SK-N-SH (cell line): ENCODE measurements around the gene PDGFRA. TPM values are rescaled to one million over a fixed set of nuclear protein-coding genes. Genes with fewer than 3 reads are reported as not detected.

ENCODE experiments used
- CTCF ChIA-PET: fragments of 300-600, 350-600 bp; formaldehyde crosslinking; extraction: SDS; loops from one replicate; lab custom pipeline; 2021; lab: Yijun Ruan, JAX
- POLR2A ChIA-PET: fragments of 350-600 bp; sonication (Branson Sonifier 250); formaldehyde crosslinking; extraction: SDS; loops from one replicate; lab custom pipeline; 2020; ENCODE audit warnings: antibody characterized with exemption, inconsistent platforms; lab: Yijun Ruan, JAX
- DNase-seq: peaks from one replicate; pipeline ENCODE4 v3.0.0; 2012
- H2AFZ ChIP-seq: fragments of 200-600 bp; sonication (generic); 2 replicates; pipeline ENCODE4 v1.8.1; 2016; ENCODE audit warnings: antibody characterized with exemption, mild to moderate bottlenecking, low read depth
- H3F3A ChIP-seq: fragments of 200-600 bp; sonication (generic); replicated peaks from 2 replicates; pipeline ENCODE3; 2016; ENCODE audit warnings: antibody characterized with exemption, mild to moderate bottlenecking; ENCODE audit not compliant: insufficient read depth
- H3K27ac ChIP-seq, 2 experiments: fragments of 200-500 bp in 1 of 2; fragments of 200-600 bp in 1 of 2; sonication (Bioruptor generic) in 1 of 2; sonication (generic), shearing (Covaris generic) in 1 of 2; 2 replicates each; pipeline versions ENCODE4 v1.5.1 to v1.6.1; 2014 to 2016; ENCODE audit warnings: low read depth in 2 of 2, inconsistent platforms in 1 of 2, low read length in 1 of 2, mild to moderate bottlenecking in 1 of 2, mixed read lengths in 1 of 2
- H3K27me3 ChIP-seq: fragments of 200-600 bp; sonication (generic), shearing (Covaris generic); 2 replicates; pipeline ENCODE4 v1.6.1; 2016; ENCODE audit warnings: mixed run types; ENCODE audit not compliant: insufficient read depth
- H3K36me3 ChIP-seq, 2 experiments: fragments of 200-500 bp in 1 of 2; fragments of 200-600 bp in 1 of 2; sonication (Bioruptor generic) in 1 of 2; sonication (generic) in 1 of 2; replicated peaks in 1 of 2; 2 replicates each; pipeline versions ENCODE3 to v1.5.1; 2014 to 2016; ENCODE audit warnings: low read length in 1 of 2, mild to moderate bottlenecking in 1 of 2; ENCODE audit not compliant: insufficient read depth in 2 of 2, control insufficient read depth in 1 of 2
- H3K4me1 ChIP-seq, 2 experiments: fragments of 200-500 bp in 1 of 2; fragments of 200-600 bp in 1 of 2; sonication (Bioruptor generic) in 1 of 2; sonication (generic), shearing (Covaris generic) in 1 of 2; 2 replicates each; pipeline versions ENCODE4 v1.5.1 to v1.6.1; 2014 to 2016; ENCODE audit warnings: low read depth in 1 of 2, low read length in 1 of 2, mixed run types in 1 of 2; ENCODE audit not compliant: insufficient read depth in 2 of 2, control insufficient read depth in 1 of 2
- H3K4me2 ChIP-seq: fragments of 200-600 bp; sonication (generic), shearing (Covaris generic); 2 replicates; pipeline ENCODE4 v1.6.1; 2017; ENCODE audit warnings: mixed run types
- H3K4me3 ChIP-seq, 2 experiments: fragments of 200-500 bp in 1 of 2; fragments of 200-600 bp in 1 of 2; sonication (Bioruptor generic) in 1 of 2; sonication (generic), shearing (Covaris generic) in 1 of 2; 2 replicates each; pipeline versions ENCODE4 v1.5.1 to v1.8.1; 2014 to 2016; ENCODE audit warnings: low read depth in 2 of 2, inconsistent platforms in 1 of 2, low read length in 1 of 2, mild to moderate bottlenecking in 1 of 2, mixed read lengths in 1 of 2, moderate library complexity in 1 of 2
- H3K79me2 ChIP-seq: fragments of 200-600 bp; sonication (generic); 2 replicates; pipeline ENCODE4 v1.8.1; 2017; ENCODE audit warnings: mild to moderate bottlenecking; ENCODE audit not compliant: insufficient read depth
- H3K9ac ChIP-seq: fragments of 200-600 bp; sonication (generic); 2 replicates; pipeline ENCODE4 v1.6.1; 2017; ENCODE audit warnings: mixed run types
- H3K9me2 ChIP-seq: fragments of 200-600 bp; sonication (generic); 2 replicates; pipeline ENCODE4 v1.6.1; 2017; ENCODE audit warnings: mixed run types
- H3K9me3 ChIP-seq: fragments of 200-600 bp; sonication (generic); 2 replicates; pipeline ENCODE4 v1.6.1; 2017; ENCODE audit warnings: mixed run types, mild to moderate bottlenecking, moderate library complexity
- H4K20me1 ChIP-seq: fragments of 200-600 bp; sonication (generic); 2 replicates; pipeline ENCODE4 v1.6.1; 2017; ENCODE audit warnings: mild to moderate bottlenecking, mixed run types; ENCODE audit not compliant: insufficient read depth
- EP300 ChIP-seq, 2 experiments: IDR thresholded peaks; 2 replicates each; pipeline versions ENCODE4 v1.4.0 to v1.6.1; 2012; ENCODE audit warnings: borderline replicate concordance in 1 of 2, low read depth in 1 of 2, low read length in 1 of 2
- EZH2phosphoT487 ChIP-seq: fragments of 200-600 bp; sonication (generic); IDR thresholded peaks from 2 replicates; pipeline ENCODE4 v1.6.1; 2017; ENCODE audit warnings: low read depth, mixed run types, mild to moderate bottlenecking, antibody characterized with exemption, moderate library complexity, borderline replicate concordance
- FOSL2 ChIP-seq: IDR thresholded peaks from 2 replicates; pipeline ENCODE4 v1.4.0; 2012; ENCODE audit warnings: low read depth, mild to moderate bottlenecking, moderate library complexity, borderline replicate concordance
- FOXJ3 ChIP-seq: sonication (generic); formaldehyde crosslinking; IDR thresholded peaks from 2 replicates; pipeline ENCODE4 v1.5.1; 2020; ENCODE audit warnings: mild to moderate bottlenecking, missing genetic modification reagents
- FOXM1 ChIP-seq: IDR thresholded peaks from 2 replicates; pipeline ENCODE4 v1.4.0; 2012; ENCODE audit warnings: low read depth, mild to moderate bottlenecking
- JUND ChIP-seq: IDR thresholded peaks from 2 replicates; pipeline ENCODE4 v1.4.0; 2012
- MXI1 ChIP-seq: IDR thresholded peaks from 2 replicates; pipeline ENCODE4 v1.6.1; 2012; ENCODE audit warnings: mild to moderate bottlenecking, low read depth, low read length, improper control_type of control experiment
- POLR2AphosphoS5 ChIP-seq: IDR thresholded peaks from 2 replicates; pipeline ENCODE4 v1.6.1; 2012; ENCODE audit warnings: low read depth, low read length
- RAD21 ChIP-seq: IDR thresholded peaks from 2 replicates; pipeline ENCODE4 v1.6.1; 2012; ENCODE audit warnings: mild to moderate bottlenecking, low read length
- RXRA ChIP-seq: IDR thresholded peaks from 2 replicates; pipeline ENCODE4 v1.4.0; 2012; ENCODE audit warnings: low read depth, mild to moderate bottlenecking, borderline replicate concordance
- SMC3 ChIP-seq: IDR thresholded peaks from 2 replicates; pipeline ENCODE4 v1.6.1; 2012; ENCODE audit warnings: low read depth, low read length, improper control_type of control experiment
- TAF1 ChIP-seq: IDR thresholded peaks from 2 replicates; pipeline ENCODE4 v1.6.1; 2012; ENCODE audit warnings: low read depth, mild to moderate bottlenecking, low read length, moderate library complexity, borderline replicate concordance
- TCF12 ChIP-seq: IDR thresholded peaks from 2 replicates; pipeline ENCODE4 v1.4.0; 2012
- WGBS: methylation state at CpG from one replicate; pipeline ENCODE4 v1.1.6; 2017; ENCODE audit warnings: low lambda C conversion rate; 5-methylcytosine and 5-hydroxymethylcytosine counted together
- polyA plus RNA-seq, 3 experiments: library from polyadenylated mRNA; depleted of rRNA; stranded (reverse); fragments of >200 nt; gene quantifications; 2 replicates each; pipeline ENCODE4 v1.2.3, GENCODE V29; 2012
- TF ChIP-seq, protein P1 (sequence below): IDR thresholded peaks from 2 replicates; pipeline ENCODE4 v1.6.1; 2012; ENCODE audit warnings: mild to moderate bottlenecking, low read depth, low read length, moderate library complexity
- TF ChIP-seq, protein P2 (sequence below): IDR thresholded peaks from 2 replicates; pipeline ENCODE4 v1.4.0; 2012; ENCODE audit warnings: low read depth, borderline replicate concordance

PDGFRA gene
- polyA plus RNA-seq, 1 of the 3 experiments (the other 2 are of a cell fraction): 25.3 TPM

DNA sequence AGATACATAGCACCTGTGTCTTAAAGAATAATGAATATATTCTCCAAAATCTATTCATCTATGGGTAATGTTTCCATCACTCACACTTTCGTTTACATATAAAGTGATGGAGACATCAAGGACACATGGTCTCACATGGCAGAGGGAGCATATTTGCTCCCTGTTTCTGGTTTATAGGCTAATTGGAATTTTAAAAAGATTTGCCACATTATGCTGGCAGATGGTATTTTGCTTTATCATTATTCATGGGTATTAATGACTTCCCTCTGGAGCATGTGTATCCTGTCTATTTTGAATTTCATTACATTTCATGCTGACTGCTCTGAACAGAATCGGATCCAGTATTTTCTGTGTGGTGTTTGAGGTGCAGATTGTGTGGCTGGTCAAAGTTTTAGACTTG lies 79.0 kb downstream of the PDGFRA start (continued):
- TF ChIP-seq, protein P1, sequence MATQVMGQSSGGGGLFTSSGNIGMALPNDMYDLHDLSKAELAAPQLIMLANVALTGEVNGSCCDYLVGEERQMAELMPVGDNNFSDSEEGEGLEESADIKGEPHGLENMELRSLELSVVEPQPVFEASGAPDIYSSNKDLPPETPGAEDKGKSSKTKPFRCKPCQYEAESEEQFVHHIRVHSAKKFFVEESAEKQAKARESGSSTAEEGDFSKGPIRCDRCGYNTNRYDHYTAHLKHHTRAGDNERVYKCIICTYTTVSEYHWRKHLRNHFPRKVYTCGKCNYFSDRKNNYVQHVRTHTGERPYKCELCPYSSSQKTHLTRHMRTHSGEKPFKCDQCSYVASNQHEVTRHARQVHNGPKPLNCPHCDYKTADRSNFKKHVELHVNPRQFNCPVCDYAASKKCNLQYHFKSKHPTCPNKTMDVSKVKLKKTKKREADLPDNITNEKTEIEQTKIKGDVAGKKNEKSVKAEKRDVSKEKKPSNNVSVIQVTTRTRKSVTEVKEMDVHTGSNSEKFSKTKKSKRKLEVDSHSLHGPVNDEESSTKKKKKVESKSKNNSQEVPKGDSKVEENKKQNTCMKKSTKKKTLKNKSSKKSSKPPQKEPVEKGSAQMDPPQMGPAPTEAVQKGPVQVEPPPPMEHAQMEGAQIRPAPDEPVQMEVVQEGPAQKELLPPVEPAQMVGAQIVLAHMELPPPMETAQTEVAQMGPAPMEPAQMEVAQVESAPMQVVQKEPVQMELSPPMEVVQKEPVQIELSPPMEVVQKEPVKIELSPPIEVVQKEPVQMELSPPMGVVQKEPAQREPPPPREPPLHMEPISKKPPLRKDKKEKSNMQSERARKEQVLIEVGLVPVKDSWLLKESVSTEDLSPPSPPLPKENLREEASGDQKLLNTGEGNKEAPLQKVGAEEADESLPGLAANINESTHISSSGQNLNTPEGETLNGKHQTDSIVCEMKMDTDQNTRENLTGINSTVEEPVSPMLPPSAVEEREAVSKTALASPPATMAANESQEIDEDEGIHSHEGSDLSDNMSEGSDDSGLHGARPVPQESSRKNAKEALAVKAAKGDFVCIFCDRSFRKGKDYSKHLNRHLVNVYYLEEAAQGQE: no peak
- TF ChIP-seq FOXM1: no peak
- TF ChIP-seq MXI1: no peak

DNA sequence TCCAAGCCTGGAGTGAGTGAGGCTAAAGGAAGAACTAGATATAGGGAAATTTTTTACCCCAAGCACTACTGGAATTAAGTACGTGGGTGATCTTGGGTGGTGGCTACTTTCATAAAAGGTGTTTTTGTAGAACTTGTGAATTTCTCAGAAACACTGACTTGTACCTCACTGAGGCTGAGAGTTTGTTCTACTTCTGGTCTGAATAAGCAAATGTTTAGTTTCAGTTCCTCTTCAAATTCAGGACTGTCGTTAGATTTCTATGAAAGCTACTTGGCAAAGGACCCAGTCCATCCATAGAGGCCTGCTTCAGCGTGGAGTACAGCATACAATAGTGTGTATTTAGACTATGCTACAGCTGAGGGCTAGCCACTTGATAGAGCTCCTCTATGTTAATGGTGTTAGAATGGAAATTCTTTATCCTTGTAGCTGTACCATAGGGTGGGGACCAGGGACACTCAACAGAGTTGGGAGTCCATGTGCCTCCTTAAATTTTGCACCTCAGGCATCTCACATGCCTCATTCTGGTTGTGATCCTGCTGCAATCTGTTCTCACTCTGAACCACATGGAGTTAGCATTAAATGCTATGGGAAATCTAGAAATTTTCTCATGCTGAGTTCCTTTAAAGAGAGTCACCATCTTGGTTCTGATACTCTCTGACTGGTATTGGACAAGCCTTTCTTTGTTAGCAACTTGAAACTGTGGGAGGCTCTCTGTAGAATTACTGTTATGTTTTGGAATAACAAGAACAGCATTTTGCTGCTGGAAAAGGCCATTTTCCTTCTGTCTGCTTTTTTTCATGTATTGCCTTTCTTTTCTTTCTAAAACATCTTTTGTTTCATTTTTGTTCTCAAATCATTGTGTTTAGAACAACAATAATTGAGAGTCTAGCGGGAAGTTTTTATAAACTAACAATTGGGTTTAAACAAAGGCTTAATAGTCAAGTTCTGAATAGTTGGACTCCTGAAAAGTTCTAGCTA lies 86.8 kb downstream of the PDGFRA start:
- Histone ChIP-seq H3K27me3 (no peaks in the 10 kb centered on the region; the same call in 1 of the 2 replicates), H4K20me1 (no peaks in the 10 kb centered on the region), H3K9me3 (no peaks in the 10 kb centered on the region), H3K79me2 (no peaks in the 10 kb centered on the region), H2AFZ (no peak overlapping the region), H3K36me3 (no peaks in the 10 kb centered on the region), H3K4me3 (no peak overlapping the region), H3K9me2 (no peaks in the 10 kb centered on the region), H3K27ac (no peak overlapping the region), H3F3A (no peaks in the 10 kb centered on the region), H3K4me2 (no peak overlapping the region), H3K9ac (no peak overlapping the region), H3K4me1 (no peaks in the 10 kb centered on the region; a peak in 1 of 4 replicates)
- TF ChIP-seq RAD21 (no peak), POLR2AphosphoS5 (no peak), SMC3 (no peak), FOXM1 (no peak), JUND (no peak), TAF1 (no peak), TCF12 (no peak), RXRA (no peak), FOSL2 (no peak), FOXJ3 (no peak), EP300 (IDR thresholded peaks at IDR 0.05; ENCODE audit: borderline replicate concordance in 1 of 2, low read depth in 1 of 2, low read length in 1 of 2) (no peak), EZH2phosphoT487 (no peak)
- TF ChIP-seq, protein P2, sequence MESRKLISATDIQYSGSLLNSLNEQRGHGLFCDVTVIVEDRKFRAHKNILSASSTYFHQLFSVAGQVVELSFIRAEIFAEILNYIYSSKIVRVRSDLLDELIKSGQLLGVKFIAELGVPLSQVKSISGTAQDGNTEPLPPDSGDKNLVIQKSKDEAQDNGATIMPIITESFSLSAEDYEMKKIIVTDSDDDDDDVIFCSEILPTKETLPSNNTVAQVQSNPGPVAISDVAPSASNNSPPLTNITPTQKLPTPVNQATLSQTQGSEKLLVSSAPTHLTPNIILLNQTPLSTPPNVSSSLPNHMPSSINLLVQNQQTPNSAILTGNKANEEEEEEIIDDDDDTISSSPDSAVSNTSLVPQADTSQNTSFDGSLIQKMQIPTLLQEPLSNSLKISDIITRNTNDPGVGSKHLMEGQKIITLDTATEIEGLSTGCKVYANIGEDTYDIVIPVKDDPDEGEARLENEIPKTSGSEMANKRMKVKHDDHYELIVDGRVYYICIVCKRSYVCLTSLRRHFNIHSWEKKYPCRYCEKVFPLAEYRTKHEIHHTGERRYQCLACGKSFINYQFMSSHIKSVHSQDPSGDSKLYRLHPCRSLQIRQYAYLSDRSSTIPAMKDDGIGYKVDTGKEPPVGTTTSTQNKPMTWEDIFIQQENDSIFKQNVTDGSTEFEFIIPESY: no peak
- TF ChIP-seq, protein P1: no peak
- CTCF ChIA-PET: interaction anchor here (0.6 to 3.4 kb wide), 4 partner anchors 8 to 655 kb away, joined by 3 to 24 read pairs (median 3); no protein-coding TSS in a partner anchor
- POLR2A ChIA-PET: no interaction called here
- DNase-seq: no peak
- 40% methylated on average over 4 of the region's 4 CpGs for WGBS
